ENCODE results near the gene P2RX7. TPM values are rescaled to one million over a fixed set of nuclear protein-coding genes. Genes with fewer than 3 reads are reported as not detected.

The P2RX7 gene
- polyA plus RNA-seq, 1 of the 3 experiments (the other 2 are of a cell fraction), result 0.43 TPM

DNA sequence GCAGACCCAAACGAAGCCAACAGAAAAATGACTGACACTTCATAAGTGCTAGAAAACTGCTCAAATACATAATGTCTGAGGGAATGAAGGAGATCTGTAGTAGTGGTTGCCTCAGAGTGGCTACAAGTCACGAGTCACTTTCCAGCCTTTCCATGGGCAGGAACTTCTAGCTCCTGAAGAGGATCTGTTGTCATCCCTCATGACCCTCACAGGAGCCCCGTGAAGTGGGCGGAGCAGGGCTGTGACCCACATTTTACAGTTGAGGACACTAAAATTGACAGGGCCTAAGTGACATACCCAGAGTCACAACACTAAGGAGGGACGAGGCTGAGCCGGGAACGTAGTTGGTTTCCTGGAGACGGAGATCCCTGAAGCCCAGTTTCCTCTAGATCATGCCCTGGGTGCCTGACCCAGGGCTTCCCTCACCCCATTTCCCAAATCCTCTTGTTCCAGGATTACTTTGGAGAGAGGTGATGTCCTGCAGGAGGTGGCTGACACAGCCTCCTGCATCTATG, 45.8 kb upstream of the P2RX7 start (continued):
- TF ChIP-seq, protein P1, sequence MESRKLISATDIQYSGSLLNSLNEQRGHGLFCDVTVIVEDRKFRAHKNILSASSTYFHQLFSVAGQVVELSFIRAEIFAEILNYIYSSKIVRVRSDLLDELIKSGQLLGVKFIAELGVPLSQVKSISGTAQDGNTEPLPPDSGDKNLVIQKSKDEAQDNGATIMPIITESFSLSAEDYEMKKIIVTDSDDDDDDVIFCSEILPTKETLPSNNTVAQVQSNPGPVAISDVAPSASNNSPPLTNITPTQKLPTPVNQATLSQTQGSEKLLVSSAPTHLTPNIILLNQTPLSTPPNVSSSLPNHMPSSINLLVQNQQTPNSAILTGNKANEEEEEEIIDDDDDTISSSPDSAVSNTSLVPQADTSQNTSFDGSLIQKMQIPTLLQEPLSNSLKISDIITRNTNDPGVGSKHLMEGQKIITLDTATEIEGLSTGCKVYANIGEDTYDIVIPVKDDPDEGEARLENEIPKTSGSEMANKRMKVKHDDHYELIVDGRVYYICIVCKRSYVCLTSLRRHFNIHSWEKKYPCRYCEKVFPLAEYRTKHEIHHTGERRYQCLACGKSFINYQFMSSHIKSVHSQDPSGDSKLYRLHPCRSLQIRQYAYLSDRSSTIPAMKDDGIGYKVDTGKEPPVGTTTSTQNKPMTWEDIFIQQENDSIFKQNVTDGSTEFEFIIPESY (IDR thresholded peaks at IDR 0.05; ENCODE audit: borderline replicate concordance, low read depth), result no peak

DNA sequence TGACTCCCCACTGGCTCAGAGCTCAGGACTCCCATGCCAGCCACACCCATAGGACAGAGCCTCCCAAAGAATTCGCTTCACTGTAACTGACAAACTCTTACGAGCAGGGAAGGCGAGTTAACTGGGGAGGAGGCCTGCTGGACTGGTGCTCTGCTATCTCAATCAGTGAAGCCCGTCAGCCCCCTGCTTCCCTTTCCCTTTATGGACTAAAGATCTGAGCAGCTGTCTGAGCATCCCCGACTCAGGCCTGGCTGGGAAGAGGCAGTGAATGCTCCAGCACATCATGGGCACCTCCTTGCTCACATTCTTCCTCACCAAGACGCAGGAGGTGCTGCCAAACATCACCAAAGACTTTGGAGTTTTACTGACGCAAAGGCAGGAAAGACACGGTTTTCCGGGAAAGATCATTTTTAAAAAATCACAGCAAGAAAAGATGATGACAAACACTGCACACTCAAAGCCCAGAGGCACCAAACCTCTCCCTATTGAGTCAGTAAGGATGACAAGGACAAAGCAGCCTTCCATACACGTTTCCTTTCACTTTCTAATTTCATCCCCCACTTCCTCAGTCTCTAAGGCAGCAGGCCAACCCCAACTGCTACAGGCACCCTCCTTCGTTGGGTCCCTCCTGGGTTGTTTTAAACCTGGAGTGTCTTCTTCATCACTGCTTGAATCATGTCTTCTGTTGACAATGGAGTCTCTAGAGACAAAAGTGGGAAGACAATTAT, 45.0 kb upstream of the P2RX7 start:
- CTCF ChIA-PET, result interaction anchor here (0.6 to 1.4 kb wide), 3 partner anchors 9 to 61 kb away, joined by 3 read pairs; no protein-coding TSS in a partner anchor
- DNase-seq, result no peak

DNA sequence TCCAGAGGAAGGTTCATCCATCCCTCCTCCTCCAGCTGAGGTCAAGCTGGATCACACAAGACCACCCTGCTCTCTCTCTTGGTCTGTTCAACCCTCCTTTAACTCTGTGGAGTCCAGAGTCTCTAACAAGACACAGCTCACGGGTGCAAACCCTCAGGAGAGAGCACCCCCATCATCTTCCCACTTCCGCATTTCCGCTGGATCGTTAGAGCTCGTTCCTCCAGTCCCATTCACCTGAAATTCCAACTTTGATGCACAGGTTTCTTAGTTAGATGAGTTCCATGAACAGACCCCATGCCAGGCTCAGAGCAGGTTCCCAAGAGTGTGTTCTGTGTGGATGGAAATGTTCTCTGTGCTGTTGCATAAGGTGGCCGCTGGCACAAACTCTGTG, 44.5 kb upstream of the P2RX7 start:
- ChIA-PET POLR2A (no interaction called here), CTCF (interaction anchor here (0.6 to 1.4 kb wide), 5 partner anchors 9 to 504 kb away, joined by 3 read pairs; no protein-coding TSS in a partner anchor)
- H3K4me1 ChIP-seq (ENCODE audit: control insufficient read depth in 1 of 2, insufficient read depth in 2 of 2, low read depth in 1 of 2, low read length in 1 of 2), result no peaks in the 10 kb centered on the region
- H3K36me3 ChIP-seq (replicated peaks in 1 of 2; ENCODE audit: control insufficient read depth in 1 of 2, insufficient read depth in 2 of 2, low read length in 1 of 2), result no peaks in the 10 kb centered on the region
- 79% methylated on average over 6 of the region's 6 CpGs for WGBS (ENCODE audit: low lambda C conversion rate)
- H3K4me3 ChIP-seq (ENCODE audit: low read depth in 2 of 2, low read length in 1 of 2), result no peak overlapping the region
- no peak overlapping the region for H3K27ac ChIP-seq (ENCODE audit: low read depth in 2 of 2, low read length in 1 of 2)
- H3K9me2 ChIP-seq, result no peaks in the 10 kb centered on the region
- H3K27me3 ChIP-seq (ENCODE audit: insufficient read depth), result peaks cover 7% of the 10 kb centered on the region; the same call in 1 of the 2 replicates
- no peak for DNase-seq
- no peaks in the 10 kb centered on the region for H3F3A ChIP-seq (replicated peaks; ENCODE audit: insufficient read depth)
- no peak overlapping the region for H2AFZ ChIP-seq (ENCODE audit: low read depth)
- no peaks in the 10 kb centered on the region for H4K20me1 ChIP-seq (ENCODE audit: insufficient read depth)
- H3K9ac ChIP-seq, result no peak overlapping the region
- H3K4me2 ChIP-seq, result no peak overlapping the region
- no peaks in the 10 kb centered on the region for H3K79me2 ChIP-seq (ENCODE audit: insufficient read depth)
- H3K9me3 ChIP-seq, result no peaks in the 10 kb centered on the region
- TF ChIP-seq NFIC (IDR thresholded peaks at IDR 0.05; ENCODE audit: borderline replicate concordance) (no peak), GATA2 (CRISPR knock-in tag; IDR thresholded peaks at IDR 0.05) (no peak), PBX3 (IDR thresholded peaks at IDR 0.05) (no peak), TEAD4 (IDR thresholded peaks at IDR 0.05; ENCODE audit: borderline replicate concordance, insufficient read depth) (no peak), JUND (IDR thresholded peaks at IDR 0.05) (no peak), MXI1 (IDR thresholded peaks at IDR 0.05; ENCODE audit: low read depth, low read length) (no peak), RXRA (IDR thresholded peaks at IDR 0.05; ENCODE audit: borderline replicate concordance, low read depth) (no peak), FOXJ3 (CRISPR knock-in tag; IDR thresholded peaks at IDR 0.05) (no peak), REST (IDR thresholded peaks at IDR 0.05; ENCODE audit: low read depth, low read length) (no peak)
- TF ChIP-seq, protein P2, sequence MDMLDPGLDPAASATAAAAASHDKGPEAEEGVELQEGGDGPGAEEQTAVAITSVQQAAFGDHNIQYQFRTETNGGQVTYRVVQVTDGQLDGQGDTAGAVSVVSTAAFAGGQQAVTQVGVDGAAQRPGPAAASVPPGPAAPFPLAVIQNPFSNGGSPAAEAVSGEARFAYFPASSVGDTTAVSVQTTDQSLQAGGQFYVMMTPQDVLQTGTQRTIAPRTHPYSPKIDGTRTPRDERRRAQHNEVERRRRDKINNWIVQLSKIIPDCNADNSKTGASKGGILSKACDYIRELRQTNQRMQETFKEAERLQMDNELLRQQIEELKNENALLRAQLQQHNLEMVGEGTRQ (IDR thresholded peaks at IDR 0.05; ENCODE audit: borderline replicate concordance, low read depth, low read length), result no peak
- TF ChIP-seq, protein P1 (IDR thresholded peaks at IDR 0.05; ENCODE audit: borderline replicate concordance, low read depth), result no peak

More for the DNA sequence above, 45.0 kb upstream of the P2RX7 start:
- no peak for TF ChIP-seq YY1 (IDR thresholded peaks at IDR 0.05; ENCODE audit: low read depth)
- TF ChIP-seq EP300 (IDR thresholded peaks at IDR 0.05; ENCODE audit: borderline replicate concordance in 1 of 2, low read depth in 1 of 2, low read length in 1 of 2), result no peak
- TF ChIP-seq RAD21 (IDR thresholded peaks at IDR 0.05; ENCODE audit: low read length), result no peak
- no peak for TF ChIP-seq RCOR1 (IDR thresholded peaks at IDR 0.05; ENCODE audit: low read length)
- TF ChIP-seq TAF1 (IDR thresholded peaks at IDR 0.05; ENCODE audit: borderline replicate concordance, low read depth, low read length), result no peak
- TF ChIP-seq SMC3 (IDR thresholded peaks at IDR 0.05; ENCODE audit: low read depth, low read length), result no peak
- no peak overlapping the region for H3K4me3 ChIP-seq (ENCODE audit: low read depth in 2 of 2, low read length in 1 of 2)
- no peaks in the 10 kb centered on the region for H3K4me1 ChIP-seq (ENCODE audit: control insufficient read depth in 1 of 2, insufficient read depth in 2 of 2, low read depth in 1 of 2, low read length in 1 of 2)
- no peaks in the 10 kb centered on the region for H3K36me3 ChIP-seq (replicated peaks in 1 of 2; ENCODE audit: control insufficient read depth in 1 of 2, insufficient read depth in 2 of 2, low read length in 1 of 2)
- no peaks in the 10 kb centered on the region for H3K79me2 ChIP-seq (ENCODE audit: insufficient read depth)
- no peaks in the 10 kb centered on the region for H3F3A ChIP-seq (replicated peaks; ENCODE audit: insufficient read depth)
- no peaks in the 10 kb centered on the region for H3K9me3 ChIP-seq
- no peaks in the 10 kb centered on the region for H3K9me2 ChIP-seq
- H4K20me1 ChIP-seq (ENCODE audit: insufficient read depth), result no peaks in the 10 kb centered on the region
- WGBS (ENCODE audit: low lambda C conversion rate), result 48% methylated on average over 11 of the region's 11 CpGs
- H3K4me2 ChIP-seq, result no peak overlapping the region
- H3K9ac ChIP-seq, result no peak overlapping the region
- H2AFZ ChIP-seq (ENCODE audit: low read depth), result no peak overlapping the region
- no peak overlapping the region for H3K27ac ChIP-seq (ENCODE audit: low read depth in 2 of 2, low read length in 1 of 2)
- H3K27me3 ChIP-seq (ENCODE audit: insufficient read depth), result peaks cover 7% of the 10 kb centered on the region; the same call in 1 of the 2 replicates
- POLR2A ChIA-PET, result no interaction called here
